GM19240 (cell line): Measurements from ENCODE around the gene TTBK1.

Experiments
- DNase-seq: peaks from one replicate; pipeline ENCODE4 v3.0.0; 2011; ENCODE audit warnings: low spot score; ENCODE audit not compliant: insufficient read length

Gene TTBK1

GRCh38 chr6:43285832-43286231 is 42.6 kb downstream of the TTBK1 start:
- no peak for DNase-seq

- DNase-seq, result no peak
Observed at GRCh38 chr6:43286456-43286979, 43.2 kb downstream of the TTBK1 start.

- no peak for DNase-seq
Observed at GRCh38 chr6:43286980-43287716, 43.9 kb downstream of the TTBK1 start.

- no peak for DNase-seq
Observed at GRCh38 chr6:43287717-43288679, 44.7 kb downstream of the TTBK1 start.

- no peak for DNase-seq
Observed at GRCh38 chr6:43290339-43290904, 47.1 kb downstream of the TTBK1 start.

GRCh38 chr6:43290905-43291355 is 47.6 kb downstream of the TTBK1 start:
- no peak for DNase-seq

- DNase-seq, result no peak
Observed at GRCh38 chr6:43291708-43292107, 48.4 kb downstream of the TTBK1 start.

- no peak for DNase-seq
Observed at GRCh38 chr6:43292341-43292740, 49.1 kb downstream of the TTBK1 start.

- no peak for DNase-seq
Observed at GRCh38 chr6:43292763-43293318, 49.6 kb downstream of the TTBK1 start.

GRCh38 chr6:43293698-43294097 is 50.4 kb downstream of the TTBK1 start:
- DNase-seq, result no peak

GRCh38 chr6:43294536-43294935 is 51.3 kb downstream of the TTBK1 start:
- no peak for DNase-seq

- no peak for DNase-seq
Observed at GRCh38 chr6:43295456-43295855, 52.2 kb downstream of the TTBK1 start.

- no peak for DNase-seq
Observed at GRCh38 chr6:43296780-43297497, 53.7 kb downstream of the TTBK1 start.

GRCh38 chr6:43297644-43298564 is 54.6 kb downstream of the TTBK1 start, which contains the start of gene SLC22A7:
TSS of gene SLC22A7 (plus strand) at chr6:43298260. CDS start at chr6:43298359, 99 bp downstream.
- DNase-seq, result no peak

- no peak for DNase-seq
Observed at GRCh38 chr6:43298565-43299337, 55.5 kb downstream of the TTBK1 start.

GRCh38 chr6:43299338-43300293 is 56.3 kb downstream of the TTBK1 start:
- no peak for DNase-seq

- no peak for DNase-seq
Observed at GRCh38 chr6:43301081-43301870, 58.0 kb downstream of the TTBK1 start.
